ENCODE measurements around the gene SPCS1. TPM values are rescaled to one million over a fixed set of nuclear protein-coding genes. Genes with fewer than 3 reads are reported as not detected.

SPCS1 gene
- total and polyA plus RNA-seq, 12 donors: 42.2 to 409 (median 137) TPM

- WGBS, 4 donors: 80 to 93% (median 86%) methylated on average over 3 of the region's 3 CpGs
- TF ChIP-seq POLR2A (IDR thresholded peaks at IDR 0.05) (no peak), CTCF (IDR thresholded peaks at IDR 0.05) (no peak)
- H3K27me3 ChIP-seq: no peaks in the 10 kb centered on the region
- intact Hi-C loops (cut with DNase I): loop anchor here in 1 of 2 donors (10.0 kb wide), 1 partner anchor 154 kb away; the partner anchor contains the start of genes NT5DC2 and UQCC5
- DNase-seq: no peak
- H3K9me3 ChIP-seq (replicated peaks in 1 of 3): no peaks in the 10 kb centered on the region
- H3K27ac ChIP-seq: no peak overlapping the region
- H3K4me1 ChIP-seq (replicated peaks in 1 of 2): peaks cover 15 to 19% of the 10 kb centered on the region in 2 donors
- peaks cover 0 to 70% of the 10 kb centered on the region in 2 donors for H3K36me3 ChIP-seq (replicated peaks in 1 of 2)
- no peak overlapping the region for H3K4me3 ChIP-seq
Measured at GRCh38 chr3:52689151-52689550, 16.8 kb upstream of the SPCS1 start.

GRCh38 chr3:52690560-52690959 is 15.3 kb upstream of the SPCS1 start:
- DNase-seq: no peak
- TF ChIP-seq CTCF (IDR thresholded peaks at IDR 0.05) (no peak), POLR2A (IDR thresholded peaks at IDR 0.05) (no peak)
- H3K9me3 ChIP-seq (replicated peaks in 1 of 3): no peaks in the 10 kb centered on the region
- intact Hi-C loops (cut with DNase I): loop anchor here in 1 of 2 donors (10.0 kb wide), 1 partner anchor 216 kb away; no protein-coding TSS in a partner anchor
- peaks cover 0 to 84% of the 10 kb centered on the region in 2 donors for H3K36me3 ChIP-seq (replicated peaks in 1 of 2)
- peaks cover 8 to 11% of the 10 kb centered on the region in 2 donors for H3K4me1 ChIP-seq (replicated peaks in 1 of 2)
- H3K27me3 ChIP-seq: no peaks in the 10 kb centered on the region
- WGBS, 4 donors: 91 to 97% (median 93%) methylated on average over 2 of the region's 2 CpGs
- no peak overlapping the region for H3K27ac ChIP-seq
- no peak overlapping the region for H3K4me3 ChIP-seq

- no peaks in the 10 kb centered on the region for H3K27me3 ChIP-seq
- no peak for TF ChIP-seq POLR2A (IDR thresholded peaks at IDR 0.05)
- no peak for TF ChIP-seq CTCF (IDR thresholded peaks at IDR 0.05)
- H3K36me3 ChIP-seq (replicated peaks in 1 of 2): peaks cover 0 to 99% of the 10 kb centered on the region in 2 donors
- H3K4me1 ChIP-seq (replicated peaks in 1 of 2): no peaks in the 10 kb centered on the region
- H3K4me3 ChIP-seq: no peak overlapping the region
- H3K27ac ChIP-seq: no peak overlapping the region
- intact Hi-C loops (cut with DNase I): loop anchor here in 1 of 2 donors (10.0 kb wide), 1 partner anchor 218 kb away; no protein-coding TSS in a partner anchor
- H3K9me3 ChIP-seq (replicated peaks in 1 of 3): no peaks in the 10 kb centered on the region
- DNase-seq: no peak
Measured at GRCh38 chr3:52693071-52693470, 12.8 kb upstream of the SPCS1 start.

- no peaks in the 10 kb centered on the region for H3K4me1 ChIP-seq (replicated peaks in 1 of 2)
- H3K9me3 ChIP-seq (replicated peaks in 1 of 3): no peaks in the 10 kb centered on the region
- no peak for TF ChIP-seq POLR2A (IDR thresholded peaks at IDR 0.05)
- TF ChIP-seq CTCF (IDR thresholded peaks at IDR 0.05): no peak
- DNase-seq: no peak
- WGBS, 4 donors: 64 to 80% (median 72%) methylated on average over 7 of the region's 7 CpGs
- intact Hi-C loops (cut with DNase I): loop anchor here in 1 of 2 donors (10.0 kb wide), 1 partner anchor 220 kb away; no protein-coding TSS in a partner anchor
- H3K27me3 ChIP-seq: no peaks in the 10 kb centered on the region
- H3K4me3 ChIP-seq: no peak overlapping the region
- H3K27ac ChIP-seq: no peak overlapping the region
- H3K36me3 ChIP-seq (replicated peaks in 1 of 2): peaks cover 0 to 92% of the 10 kb centered on the region in 2 donors
Measured at GRCh38 chr3:52694528-52695189, 11.2 kb upstream of the SPCS1 start.
